ENCODE measurements around the gene SBF2. TPM values are rescaled to one million over a fixed set of nuclear protein-coding genes. Genes with fewer than 3 reads are reported as not detected.
A peak's percentile ranks its signal among the peaks of the same experiment; 100 is the strongest.

SBF2 gene
- total and polyA plus RNA-seq, 2 of the 13 experiments (the other 11 are each of a cell fraction or from before 2014, with no cell fraction given), result 24.0 to 45.8 TPM

GRCh38 chr11:9758637-9759518 is 535.1 kb downstream of the SBF2 start (continued):
- TF ChIP-seq PPARG (CRISPR knock-in tag; conservative IDR thresholded peaks at IDR 0.05), result 0 out of 2 replicates have a peak, but pooled peaks have one; percentile 10
- peak; percentile 92; the same call in 1 of the 2 replicates for TF ChIP-seq ZNF558 (CRISPR knock-in tag; IDR thresholded peaks at IDR 0.05; ENCODE audit: borderline replicate concordance)
- 0 out of 2 replicates have a peak, but pooled peaks have one; percentile 26 for TF ChIP-seq ZNF773 (CRISPR knock-in tag; IDR thresholded peaks at IDR 0.05; ENCODE audit: borderline replicate concordance)
- no peak for TF ChIP-seq RNF2 (conservative IDR thresholded peaks at IDR 0.05; ENCODE audit: low read depth)
- no peak for TF ChIP-seq CC2D1A (CRISPR knock-in tag; IDR thresholded peaks at IDR 0.05)
- peak; percentile 30; the same call in 1 of the 2 replicates for TF ChIP-seq SNAI1 (CRISPR knock-in tag; IDR thresholded peaks at IDR 0.05; ENCODE audit: borderline replicate concordance)
- peak; percentile 17; the same call in 1 of the 2 replicates for TF ChIP-seq PITX1 (CRISPR knock-in tag; IDR thresholded peaks at IDR 0.05)
- TF ChIP-seq MIER2 (CRISPR knock-in tag; IDR thresholded peaks at IDR 0.05), result peak; percentile 14; the same call in 1 of the 2 replicates
- TF ChIP-seq RFX5 (IDR thresholded peaks at IDR 0.05; ENCODE audit: low read depth, low read length), result no peak
- TF ChIP-seq ZNF280B (CRISPR knock-in tag; IDR thresholded peaks at IDR 0.05; ENCODE audit: borderline replicate concordance), result 0 out of 2 replicates have a peak, but pooled peaks have one; percentile 37
- no peak for TF ChIP-seq TBL1XR1 (IDR thresholded peaks at IDR 0.05; ENCODE audit: borderline replicate concordance, low read length, partially characterized antibody)
- TF ChIP-seq MED8 (CRISPR knock-in tag; IDR thresholded peaks at IDR 0.05; ENCODE audit: insufficient replicate concordance), result peak; percentile 39
- TF ChIP-seq, protein P1, sequence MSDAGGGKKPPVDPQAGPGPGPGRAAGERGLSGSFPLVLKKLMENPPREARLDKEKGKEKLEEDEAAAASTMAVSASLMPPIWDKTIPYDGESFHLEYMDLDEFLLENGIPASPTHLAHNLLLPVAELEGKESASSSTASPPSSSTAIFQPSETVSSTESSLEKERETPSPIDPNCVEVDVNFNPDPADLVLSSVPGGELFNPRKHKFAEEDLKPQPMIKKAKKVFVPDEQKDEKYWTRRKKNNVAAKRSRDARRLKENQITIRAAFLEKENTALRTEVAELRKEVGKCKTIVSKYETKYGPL (CRISPR knock-in tag; IDR thresholded peaks at IDR 0.05), result 0 out of 2 replicates have a peak, but pooled peaks have one; percentile 10
- no peak for TF ChIP-seq MYNN (CRISPR knock-in tag; IDR thresholded peaks at IDR 0.05; ENCODE audit: low read depth)
- TF ChIP-seq RORA (CRISPR knock-in tag; IDR thresholded peaks at IDR 0.05), result no peak
- peak; percentile 54 for TF ChIP-seq ZNF891 (CRISPR knock-in tag; IDR thresholded peaks at IDR 0.05)
- peak; percentile 35; the same call in 1 of the 2 replicates for TF ChIP-seq DZIP1 (CRISPR knock-in tag; IDR thresholded peaks at IDR 0.05)
- TF ChIP-seq HNF4G (IDR thresholded peaks at IDR 0.05; ENCODE audit: borderline replicate concordance, low read depth, low read length), result no peak
- TF ChIP-seq HNF4G (CRISPR knock-in tag; IDR thresholded peaks at IDR 0.05; ENCODE audit: borderline replicate concordance, low read depth), result no peak
- TF ChIP-seq MEF2D (CRISPR knock-in tag; IDR thresholded peaks at IDR 0.05), result no peak; the same call in 1 of the 2 replicates
- no peak for TF ChIP-seq CREB1 (IDR thresholded peaks at IDR 0.05)
- TF ChIP-seq CREB1 (CRISPR knock-in tag; IDR thresholded peaks at IDR 0.05), result no peak
- no peak for TF ChIP-seq MATR3 (CRISPR knock-in tag; IDR thresholded peaks at IDR 0.05)
- no peak for TF ChIP-seq ZNF253 (CRISPR knock-in tag; IDR thresholded peaks at IDR 0.05; ENCODE audit: borderline replicate concordance)
- peak; percentile 78 for TF ChIP-seq ZNF501 (CRISPR knock-in tag; IDR thresholded peaks at IDR 0.05)
- TF ChIP-seq NR3C1 (CRISPR knock-in tag; IDR thresholded peaks at IDR 0.05), result no peak
